ENCODE measurements around the gene C2CD3.

The C2CD3 gene

DNA sequence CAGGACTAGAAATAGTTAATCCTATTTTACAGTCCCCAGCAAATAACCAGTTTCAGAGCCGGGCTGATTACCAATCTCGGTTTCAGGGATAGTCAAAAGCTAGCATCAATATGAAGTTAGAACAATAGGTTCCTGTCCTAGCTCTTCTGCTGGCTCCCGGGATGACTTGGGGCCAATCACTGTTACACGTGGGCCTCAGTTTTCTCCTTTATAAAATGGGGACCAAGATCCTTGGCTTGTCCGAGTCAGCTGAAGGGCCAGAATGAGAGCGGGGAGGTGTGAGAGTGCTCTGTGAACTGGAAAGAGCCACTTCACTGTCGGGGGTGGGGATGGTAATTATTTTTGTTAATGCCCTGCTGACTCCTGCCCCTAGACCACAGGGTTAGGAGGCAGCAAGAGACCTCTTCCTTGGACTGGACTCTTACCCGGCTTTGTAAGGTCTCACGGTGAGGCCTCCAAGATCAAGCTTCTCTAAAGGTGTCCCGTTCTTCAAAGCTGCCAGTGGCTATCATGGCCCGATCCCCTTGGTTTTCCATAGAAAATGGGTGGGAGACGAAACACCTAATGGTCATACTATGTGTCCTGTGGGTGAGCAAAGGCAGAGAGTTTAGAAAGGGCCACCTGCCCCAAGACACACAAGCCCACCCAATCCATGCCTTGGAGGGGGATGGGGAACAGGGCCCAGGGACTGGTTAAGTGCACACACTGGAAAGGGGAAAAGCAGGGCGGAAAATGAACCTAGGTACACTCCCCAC, 189.6 kb downstream of the C2CD3 start:
- DNase-seq (ENCODE audit: low read depth): no peak

DNA sequence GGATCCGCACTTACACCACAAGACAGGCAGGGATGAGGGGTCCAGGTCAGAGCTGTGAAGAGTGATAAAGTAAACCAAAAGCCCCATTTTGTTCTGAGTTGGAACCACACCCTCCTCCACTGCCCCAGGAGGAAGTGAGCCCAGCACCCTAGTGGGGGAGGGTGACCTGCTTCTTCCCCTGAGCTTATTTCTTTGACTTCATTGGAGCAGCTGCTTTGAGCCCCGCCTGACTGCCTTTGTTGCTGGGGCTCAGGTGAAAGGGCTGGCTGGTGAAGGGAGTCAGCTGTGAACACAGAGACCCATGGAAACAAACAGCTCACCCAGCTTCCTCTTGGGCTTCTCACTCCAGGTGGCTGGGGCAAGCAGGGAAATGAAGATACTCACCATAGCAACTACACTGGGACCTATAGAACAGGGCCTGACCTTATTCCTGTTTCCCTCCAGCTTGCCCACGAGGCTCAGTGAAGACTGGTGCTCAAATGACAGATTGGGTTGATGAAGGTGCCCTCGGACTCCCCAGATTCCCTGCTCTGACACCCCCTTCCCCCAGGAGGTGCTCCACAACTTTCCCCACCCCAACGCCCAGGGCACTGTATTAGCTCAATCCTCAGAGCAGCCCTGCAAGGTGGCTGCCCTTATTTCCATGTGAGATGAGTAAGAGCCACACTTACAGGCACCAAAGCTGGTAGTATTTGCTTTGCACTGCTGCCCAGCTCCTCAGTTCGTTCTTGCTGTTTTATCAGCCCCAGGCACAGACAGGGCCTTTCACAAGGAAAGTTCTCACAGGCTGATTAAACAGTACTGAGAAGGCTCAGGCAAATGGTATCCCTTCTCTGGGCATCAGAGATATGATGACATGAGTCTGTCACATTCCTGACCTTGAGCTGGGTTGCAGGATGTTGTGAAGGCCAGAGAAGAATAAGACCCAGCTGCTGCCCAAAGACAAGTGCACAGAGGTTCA, 190.5 kb downstream of the C2CD3 start:
- DNase-seq (ENCODE audit: low read depth): peak; percentile 56

DNA sequence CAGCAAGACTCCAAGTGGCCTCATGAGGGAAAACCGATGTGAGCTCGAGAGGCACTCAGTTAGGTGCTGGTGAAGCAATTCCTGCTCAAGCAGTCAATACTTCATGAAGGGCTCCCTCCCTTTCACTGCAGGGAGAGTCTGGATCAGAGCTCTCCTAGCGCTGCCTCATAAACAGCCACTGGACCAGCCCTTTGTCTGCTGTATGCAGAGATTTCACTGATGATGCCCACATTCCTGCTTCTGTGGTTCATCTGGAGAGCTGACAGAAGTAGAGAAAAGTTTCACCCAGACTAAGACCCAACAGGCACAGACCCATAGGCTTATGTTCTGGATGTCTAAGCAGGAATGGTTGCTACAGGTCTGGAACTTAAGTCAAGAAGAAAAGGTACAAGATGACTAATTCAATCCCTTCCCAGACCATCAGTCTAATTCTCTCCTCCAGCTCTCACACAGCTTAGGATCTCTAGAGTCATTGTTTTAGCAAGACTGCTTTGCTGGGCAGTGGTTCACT, 192.2 kb downstream of the C2CD3 start:
- no peak for DNase-seq (ENCODE audit: low read depth)

DNA sequence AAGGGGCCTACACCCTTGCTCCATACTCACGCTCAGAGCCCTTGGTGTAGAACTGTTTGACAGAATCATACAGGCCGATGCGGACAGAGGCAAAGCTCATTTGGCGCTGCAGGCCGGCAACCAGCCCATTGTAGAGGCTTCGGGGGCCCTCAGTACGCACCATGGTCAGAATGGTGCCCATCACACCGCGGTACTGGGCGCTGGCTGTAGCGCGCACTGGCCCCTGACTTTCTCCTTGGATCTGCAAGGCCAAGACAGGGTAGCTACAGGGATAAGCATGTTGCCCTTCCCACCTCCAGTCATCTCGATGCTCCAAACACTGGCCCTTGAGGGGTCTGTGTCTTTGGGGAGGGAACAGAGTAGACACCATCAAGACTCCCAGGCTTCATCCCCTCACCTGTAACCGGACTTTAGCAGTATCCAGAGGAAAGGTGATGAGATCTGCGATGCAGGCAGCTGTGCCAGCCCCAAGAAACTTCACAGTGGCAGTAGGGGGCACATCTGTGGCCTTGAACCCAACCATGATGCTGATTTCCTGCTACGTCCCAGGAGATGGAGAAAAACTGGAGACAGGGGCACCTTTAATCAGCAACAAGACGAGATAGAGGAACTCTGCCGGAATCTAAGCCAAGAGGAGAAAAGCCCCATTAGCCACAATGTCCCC, 192.8 kb downstream of the C2CD3 start:
- DNase-seq (ENCODE audit: low read depth): no peak

DNA sequence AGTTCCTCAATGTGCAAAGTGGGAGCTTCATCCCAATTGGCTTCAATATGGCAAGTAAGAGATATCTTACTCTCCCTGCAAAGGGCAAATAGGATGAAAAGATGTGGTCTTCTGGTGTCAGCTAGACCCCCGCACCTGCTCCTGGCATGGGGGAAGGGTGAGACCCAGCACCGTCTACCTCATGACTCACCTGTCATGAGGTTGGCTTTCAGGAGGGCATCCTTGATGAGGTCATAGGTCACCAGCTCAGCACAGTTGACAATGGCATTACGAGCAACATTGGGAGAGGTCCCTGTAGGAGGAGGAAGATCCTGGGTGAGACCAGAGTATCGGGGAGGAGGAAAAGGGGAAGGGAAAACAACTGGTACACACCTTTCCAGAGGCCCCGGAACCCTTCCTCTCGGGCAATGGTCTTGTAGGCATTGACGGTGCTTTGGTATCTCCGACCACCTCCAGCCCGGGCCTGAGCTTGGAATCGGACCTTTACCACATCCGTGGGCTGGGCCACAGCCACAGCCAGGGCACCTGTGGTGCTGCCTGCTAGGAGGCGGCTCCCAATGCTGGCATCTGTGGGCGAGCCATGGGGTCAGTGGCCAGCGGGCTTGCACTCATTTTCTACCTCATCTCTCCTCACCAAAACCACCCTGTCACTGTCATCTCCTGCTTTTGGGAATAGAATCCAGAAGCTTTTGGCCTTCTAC, 194.2 kb downstream of the C2CD3 start:
- no peak for DNase-seq (ENCODE audit: low read depth)

DNA sequence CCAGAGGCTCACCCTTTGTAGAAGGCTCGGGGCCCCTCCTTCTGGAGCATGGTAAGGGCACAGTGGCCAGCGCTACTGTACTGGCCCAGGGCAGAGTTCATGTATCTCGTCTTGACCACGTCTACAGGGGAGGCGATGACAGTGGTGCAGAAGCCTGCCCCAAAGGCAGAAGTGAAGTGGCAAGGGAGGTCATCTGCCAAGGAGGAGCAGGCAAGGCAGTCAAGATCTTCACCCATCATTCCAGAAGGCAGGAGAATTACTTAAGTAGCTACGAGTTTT, 195.4 kb downstream of the C2CD3 start:
- DNase-seq (ENCODE audit: low read depth): no peak

DNA sequence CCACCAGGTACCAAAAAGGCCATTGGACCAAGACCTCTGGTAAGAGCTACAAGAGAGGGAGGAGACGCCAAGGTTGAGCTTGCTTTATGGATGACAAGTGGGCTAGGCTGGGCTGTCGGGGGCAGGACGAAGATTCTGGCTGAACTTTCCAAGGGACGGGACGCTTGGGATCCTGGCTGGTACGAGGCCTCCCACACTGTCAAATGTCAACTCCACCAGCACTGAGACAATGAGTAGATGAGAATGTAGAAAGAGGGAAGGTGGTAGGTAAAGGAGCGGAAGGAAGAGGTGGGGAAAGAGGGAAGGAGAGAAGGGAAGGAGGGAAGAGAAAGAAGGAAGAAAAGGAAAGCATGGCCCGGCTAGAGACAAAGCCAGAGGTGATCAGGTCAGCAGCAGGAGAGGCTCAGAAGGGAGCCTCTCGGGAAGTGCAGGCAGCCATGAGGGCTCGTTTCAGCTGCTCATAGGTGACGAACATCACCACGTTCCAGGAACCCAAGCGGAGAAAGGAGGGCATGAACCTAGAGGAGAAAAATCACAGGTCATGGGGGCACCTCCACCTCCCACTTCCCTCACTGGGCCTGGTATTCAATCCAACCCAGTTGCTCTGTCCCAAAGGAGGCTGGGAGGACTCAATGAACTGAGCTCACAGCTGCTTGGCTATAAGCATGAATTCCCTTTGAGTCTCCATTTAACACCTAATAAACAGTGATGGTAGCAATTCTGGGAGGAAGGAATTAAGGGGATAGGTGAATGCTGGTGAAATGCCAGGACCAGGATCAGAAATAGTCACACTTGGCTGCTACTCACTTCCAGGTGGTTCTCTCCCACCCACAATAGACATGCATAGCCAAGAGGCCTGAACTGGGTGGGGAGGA, 196.0 kb downstream of the C2CD3 start:
- DNase-seq (ENCODE audit: low read depth): no peak

DNA sequence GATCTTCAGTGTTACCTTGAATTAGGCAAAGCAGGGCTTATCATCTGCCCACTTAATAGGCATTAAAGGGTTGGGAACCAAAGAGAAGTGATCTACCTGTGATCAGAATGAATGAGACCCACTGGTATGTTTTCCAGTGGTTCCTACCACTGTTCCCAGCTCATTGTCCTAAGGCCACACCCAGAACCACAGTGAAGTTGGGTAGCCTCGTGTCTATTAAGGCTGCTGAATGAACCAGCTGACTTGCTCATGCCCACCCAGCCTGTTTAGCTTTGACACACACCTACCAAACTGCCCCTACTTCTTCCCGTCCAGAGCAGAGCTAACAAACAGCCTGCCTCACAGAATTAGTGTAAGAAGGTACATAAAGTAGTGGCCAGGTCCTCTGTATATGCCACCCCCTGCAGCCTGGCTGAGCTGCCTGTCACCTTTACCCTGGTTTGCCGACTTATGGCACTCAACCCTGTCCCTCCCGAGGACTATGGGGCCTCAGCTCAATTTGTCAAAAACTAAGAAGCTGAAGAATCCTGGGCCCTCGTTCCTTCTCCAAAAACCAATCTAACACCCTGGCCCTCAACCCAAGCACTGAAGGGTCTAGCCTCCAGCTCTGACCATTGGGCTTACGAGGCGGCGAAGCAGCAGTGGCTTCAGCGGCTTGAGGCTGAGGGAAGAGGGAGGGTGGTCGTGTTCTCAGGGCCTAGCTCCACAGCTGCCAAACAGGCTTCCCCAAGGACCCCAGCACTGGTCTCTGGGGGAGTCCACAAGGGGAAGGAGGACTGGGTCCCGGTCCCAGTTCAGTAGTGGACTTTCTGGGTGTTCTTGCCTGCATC, 198.0 kb downstream of the C2CD3 start:
- DNase-seq (ENCODE audit: low read depth): no peak

DNA sequence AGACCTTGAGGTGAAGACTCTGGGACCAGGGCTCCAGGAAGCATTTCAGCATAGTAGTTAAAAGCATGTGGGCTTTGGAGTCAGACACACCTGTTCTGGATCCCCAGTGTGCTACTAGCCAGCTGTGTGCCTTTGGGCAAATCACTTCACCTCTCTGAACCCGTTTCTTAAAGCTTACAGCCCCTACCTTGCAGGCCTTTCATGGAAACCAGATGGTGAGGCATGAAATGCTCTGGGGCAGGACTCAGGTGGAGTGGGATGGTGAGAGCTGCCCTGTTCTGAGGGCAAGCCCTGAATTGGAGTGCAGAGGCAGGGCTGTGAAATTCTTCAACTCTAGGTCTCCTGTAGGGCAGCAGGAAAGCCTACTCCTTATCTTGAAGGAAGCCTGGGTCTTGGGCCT, 198.6 kb downstream of the C2CD3 start:
- DNase-seq (ENCODE audit: low read depth): no peak

DNA sequence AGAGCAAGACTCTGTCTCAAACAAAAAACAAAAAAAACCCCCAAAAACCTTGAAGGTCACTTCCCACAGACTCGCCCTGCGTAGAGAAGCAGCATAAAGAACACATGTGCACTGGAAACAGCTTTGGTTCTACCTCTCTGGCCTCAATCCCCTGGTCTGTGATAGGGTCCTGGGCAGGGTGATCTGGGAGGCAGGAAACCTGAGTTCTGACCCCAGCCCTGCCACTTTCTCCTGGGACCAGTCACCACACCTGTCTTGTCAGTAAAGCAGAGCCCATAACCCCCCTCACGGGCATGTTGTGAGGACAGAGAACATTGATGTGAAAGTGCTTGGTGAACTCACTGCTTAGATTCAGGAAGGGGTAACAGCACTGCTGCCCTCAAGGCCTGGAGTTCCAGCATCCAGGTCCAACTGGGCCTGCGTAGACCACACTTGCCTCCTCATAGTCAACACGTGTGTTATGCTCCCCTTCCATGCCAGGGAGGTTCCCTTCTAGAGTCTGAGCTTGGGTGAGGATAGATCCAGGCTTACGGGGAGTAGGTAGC, 199.6 kb downstream of the C2CD3 start:
- DNase-seq (ENCODE audit: low read depth): no peak

DNA sequence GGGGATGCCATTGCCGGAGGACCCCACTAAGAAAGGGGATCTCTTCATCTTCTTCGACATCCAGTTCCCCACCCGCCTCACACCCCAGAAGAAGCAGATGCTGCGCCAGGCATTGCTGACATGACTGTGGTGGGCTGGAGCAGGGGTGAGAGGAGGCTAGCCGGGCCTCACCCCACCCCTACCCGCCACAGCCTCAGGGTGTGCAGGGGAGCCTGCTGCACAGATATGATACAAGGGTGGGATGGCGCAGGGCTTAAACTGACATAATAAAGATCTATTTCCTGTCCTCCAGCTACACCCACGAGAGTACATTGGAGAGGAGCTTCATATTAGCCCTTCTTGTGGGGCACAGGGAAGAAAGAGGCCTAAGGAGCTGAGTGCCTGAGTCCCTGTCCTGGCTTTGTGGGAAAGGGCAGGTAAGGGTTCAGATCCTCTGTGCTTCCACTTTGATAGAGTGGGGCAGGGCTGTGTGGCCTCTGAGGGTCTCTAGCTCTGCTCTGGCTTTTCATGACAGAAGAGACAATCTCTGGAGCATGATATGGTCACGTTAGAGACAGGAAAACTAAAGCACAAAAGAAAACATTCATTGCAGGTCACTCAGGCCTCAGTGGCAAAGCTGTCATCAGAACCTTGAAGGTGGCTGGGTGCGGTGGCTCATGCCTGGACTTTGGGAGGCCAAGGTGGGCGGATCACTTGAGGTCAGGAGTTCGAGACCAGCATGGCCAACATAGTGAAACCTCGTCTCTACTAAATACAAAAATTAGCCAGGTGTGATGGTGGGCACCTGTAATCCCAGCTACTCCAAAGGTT, 200.6 kb downstream of the C2CD3 start:
- no peak for DNase-seq (ENCODE audit: low read depth)

DNA sequence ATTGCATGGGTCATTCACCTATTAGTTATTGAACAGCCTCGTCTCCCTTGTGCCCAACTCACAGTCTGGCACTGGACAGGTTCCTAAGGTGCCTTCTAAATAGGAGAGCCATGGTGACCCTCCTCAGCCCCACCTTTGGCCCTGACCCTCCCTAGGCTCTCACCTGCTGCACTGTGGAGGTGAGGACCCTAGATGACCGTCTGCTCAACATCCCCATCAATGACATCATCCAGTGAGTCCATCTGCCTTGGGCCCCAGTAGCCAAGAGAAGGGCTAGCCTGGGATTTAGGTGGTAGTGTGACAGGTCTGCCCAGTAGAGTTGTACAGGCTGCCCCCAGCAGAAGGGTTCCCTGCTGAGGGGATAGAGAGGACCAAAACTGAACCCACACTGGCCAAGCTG, 201.7 kb downstream of the C2CD3 start:
- DNase-seq (ENCODE audit: low read depth): no peak

DNA sequence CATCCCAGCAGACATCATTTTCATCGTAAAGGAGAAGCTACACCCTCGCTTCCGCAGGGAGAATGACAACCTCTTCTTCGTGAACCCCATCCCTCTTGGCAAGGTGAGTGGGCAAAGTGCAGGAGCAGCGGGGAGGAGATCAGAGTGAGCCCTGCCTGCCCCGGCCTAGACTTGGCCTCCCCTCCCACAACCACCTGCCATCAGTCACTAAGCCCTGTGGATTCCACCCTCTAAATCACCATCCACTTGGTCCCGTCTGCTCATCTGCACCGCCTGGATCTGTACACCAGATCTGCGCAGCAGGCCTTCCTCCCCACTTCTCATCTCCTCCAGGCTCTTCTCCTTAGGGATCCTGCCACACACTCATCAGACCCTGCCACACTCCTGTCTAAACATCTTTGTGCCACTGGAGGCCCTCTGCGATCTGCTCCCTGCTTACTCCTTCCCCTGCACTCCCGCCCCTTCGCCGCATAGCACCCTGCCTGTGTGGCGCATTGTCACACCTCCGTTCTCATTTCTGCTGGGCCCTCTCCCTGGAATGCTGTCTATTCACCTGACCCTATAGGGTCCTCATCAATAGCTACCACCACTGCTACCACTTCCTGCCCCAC, 202.3 kb downstream of the C2CD3 start:
- no peak for DNase-seq (ENCODE audit: low read depth)

DNA sequence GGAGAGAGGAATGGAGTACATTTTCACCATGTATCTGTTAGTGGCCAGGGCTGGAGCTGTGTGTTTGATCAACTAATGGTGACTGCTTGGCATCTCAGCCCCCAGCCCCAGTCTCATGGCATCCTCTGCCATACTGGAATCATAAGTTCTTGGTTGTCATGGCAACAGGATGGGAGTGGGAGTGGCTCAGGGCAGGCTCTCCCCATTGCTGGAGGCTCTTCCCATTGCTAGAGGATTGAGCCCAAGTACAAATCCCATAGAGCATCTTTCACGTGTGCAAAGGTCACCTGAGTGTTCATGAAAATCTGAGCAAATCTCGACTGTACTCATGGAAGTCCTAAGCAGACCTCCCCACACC, 205.1 kb downstream of the C2CD3 start:
- no peak for DNase-seq (ENCODE audit: low read depth)

DNA sequence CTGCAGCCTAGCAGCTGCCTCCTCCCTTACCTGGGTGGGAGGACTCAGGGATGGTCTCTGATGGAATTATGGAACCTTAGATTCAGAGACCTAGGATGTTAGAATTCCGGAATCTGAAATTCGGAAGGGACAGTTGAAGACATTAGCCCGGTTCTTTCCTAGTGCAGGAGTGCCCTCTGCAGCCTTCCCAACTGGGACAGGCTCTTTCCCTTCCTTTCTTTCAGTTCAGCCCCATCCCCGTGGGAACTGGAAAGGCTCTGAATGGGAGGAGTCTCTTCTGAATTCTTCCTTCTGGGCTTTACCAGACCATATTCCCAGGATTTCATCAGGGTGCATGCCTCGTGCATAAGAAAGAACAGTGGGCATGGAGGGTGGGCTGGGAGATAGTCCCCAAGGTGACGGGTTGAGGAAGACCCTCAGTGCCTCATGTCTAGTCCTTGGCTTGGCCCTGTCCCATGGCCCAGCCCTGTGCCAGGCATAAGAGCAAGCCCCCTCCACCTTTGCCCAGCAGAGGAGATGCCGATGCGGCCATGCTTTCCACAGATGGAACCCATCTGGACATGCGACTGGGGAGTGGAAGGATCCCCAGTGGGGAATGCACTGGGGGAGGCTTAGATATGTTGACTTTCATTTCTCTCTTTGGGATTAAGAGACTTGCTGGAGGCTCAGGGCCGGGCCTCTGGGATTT, 205.6 kb downstream of the C2CD3 start:
- DNase-seq (ENCODE audit: low read depth): no peak

DNA sequence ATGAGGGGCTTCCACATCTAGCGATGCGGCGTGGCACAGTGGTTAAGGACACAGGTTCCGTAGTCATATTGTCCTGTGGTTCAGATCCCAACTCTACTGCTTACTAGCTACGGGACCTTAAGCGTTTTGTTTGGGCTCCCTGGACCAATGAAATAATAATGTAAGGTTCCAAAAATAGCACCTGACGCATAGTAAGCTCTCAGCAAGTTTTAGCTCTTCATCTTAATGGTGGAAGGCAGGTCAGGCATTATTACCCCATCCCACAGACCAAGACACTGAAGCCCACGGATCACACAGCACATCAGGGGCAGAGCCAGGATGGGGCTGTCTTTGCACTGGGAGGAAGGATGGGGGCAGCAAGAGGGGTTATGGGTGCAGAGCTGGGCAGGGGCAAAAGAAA, 206.9 kb downstream of the C2CD3 start:
- DNase-seq (ENCODE audit: low read depth): no peak
